NCI-H446 (cell line): ENCODE measurements around the gene LHCGR.
"Not testable (repeated sequence)": the region's sequence is repeated elsewhere in the genome, so short reads cannot be mapped to it uniquely, and the experiment has no call there.

Experiments used
- DNase-seq, 2 experiments: peaks; one replicate each; lab custom pipeline; 2025; lab: John Stamatoyannopoulos, UW

LHCGR gene

GRCh38 chr2:48709096-48710034 is 46.2 kb downstream of the LHCGR start:
- no peak for DNase-seq

- DNase-seq = no peak
These were observed 48.1 kb downstream of the LHCGR start for GRCh38 chr2:48707466-48707865.

GRCh38 chr2:48703621-48704020 is 51.9 kb downstream of the LHCGR start:
- not testable (repeated sequence) for DNase-seq

GRCh38 chr2:48699348-48699930 is 56.1 kb downstream of the LHCGR start:
- DNase-seq = no peak

GRCh38 chr2:48696881-48697280 is 58.6 kb downstream of the LHCGR start:
- no peak for DNase-seq

GRCh38 chr2:48695991-48696390 is 59.5 kb downstream of the LHCGR start:
- DNase-seq = no peak

- DNase-seq = no peak
These were observed 61.4 kb downstream of the LHCGR start for GRCh38 chr2:48694149-48694548.

- no peak for DNase-seq
These were observed 61.9 kb downstream of the LHCGR start for GRCh38 chr2:48693645-48694044.

- no peak for DNase-seq
These were observed 62.5 kb downstream of the LHCGR start for GRCh38 chr2:48693066-48693465.

- DNase-seq = no peak
These were observed 63.4 kb downstream of the LHCGR start for GRCh38 chr2:48691935-48692691.

GRCh38 chr2:48685126-48685525 is 70.4 kb downstream of the LHCGR start:
- no peak for DNase-seq

GRCh38 chr2:48677450-48677849 is 78.1 kb downstream of the LHCGR start:
- DNase-seq = no peak

GRCh38 chr2:48674933-48675332 is 80.6 kb downstream of the LHCGR start:
- DNase-seq = no peak

GRCh38 chr2:48673581-48673980 is 81.9 kb downstream of the LHCGR start:
- no peak for DNase-seq

- DNase-seq = no peak
These were observed 86.5 kb downstream of the LHCGR start for GRCh38 chr2:48668992-48669391.

GRCh38 chr2:48651158-48651790 is 104.2 kb downstream of the LHCGR start:
- no peak for DNase-seq

GRCh38 chr2:48638261-48638660 is 117.3 kb downstream of the LHCGR start:
- no peak for DNase-seq
